COLO829 (cell line): ENCODE results near the gene ABCA12.
"Not testable (repeated sequence)": the region's sequence is repeated elsewhere in the genome, so short reads cannot be mapped to it uniquely, and the experiment has no call there.

Experiments
- DNase-seq: peaks from one replicate; pipeline ENCODE4 v3.0.0; 2012; ENCODE audit warnings: low spot score

Gene ABCA12

GRCh38 chr2:215138479-215138878 lies at the start of gene ABCA12:
Gene ABCA12 (minus strand): TSS chr2:215138626. CDS start chr2:215138208, 418 bp downstream.
- no peak for DNase-seq

DNA sequence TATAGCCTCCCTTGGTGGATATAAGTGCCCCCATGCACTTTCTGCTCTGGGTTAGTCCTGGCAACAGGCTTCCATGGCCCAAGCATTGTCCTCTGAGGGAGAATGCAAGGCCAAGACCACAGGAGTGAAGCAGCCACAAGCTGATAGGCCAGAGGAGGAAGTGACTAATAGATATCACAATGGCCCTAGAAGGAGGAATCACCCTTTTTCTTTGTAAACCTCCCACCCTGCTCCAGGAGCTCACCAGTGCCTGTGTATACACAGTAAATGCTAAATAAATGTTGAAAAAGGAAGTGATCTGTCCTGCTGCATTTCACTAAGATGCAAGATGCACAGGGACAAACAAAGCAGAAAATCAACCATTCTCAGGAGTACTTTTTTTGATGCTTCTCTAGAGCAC lies 49.7 kb upstream of the ABCA12 start:
- peak; percentile 8 for DNase-seq

GRCh38 chr2:215186021-215186420 lies 47.6 kb upstream of the ABCA12 start:
- DNase-seq, result no peak

DNA sequence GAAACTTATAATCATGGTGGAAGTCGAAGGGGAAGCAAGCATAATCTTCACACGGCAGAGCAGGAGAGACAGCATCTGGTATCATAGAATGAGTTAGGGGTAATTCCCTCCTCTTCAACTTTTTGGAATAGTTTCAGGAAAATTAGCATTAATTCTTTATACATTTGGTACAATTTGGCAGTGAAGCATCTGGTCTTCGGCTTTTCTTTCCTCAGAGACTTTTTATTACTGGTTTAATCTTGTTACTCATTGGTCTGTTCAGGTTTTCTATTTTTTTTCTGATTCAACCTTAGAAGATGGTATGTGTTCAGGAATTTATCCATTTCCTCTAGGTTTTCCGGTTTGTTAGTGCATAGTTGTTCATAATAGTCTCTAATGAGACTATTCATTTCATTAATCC lies 39.7 kb upstream of the ABCA12 start:
- no peak for DNase-seq

DNA sequence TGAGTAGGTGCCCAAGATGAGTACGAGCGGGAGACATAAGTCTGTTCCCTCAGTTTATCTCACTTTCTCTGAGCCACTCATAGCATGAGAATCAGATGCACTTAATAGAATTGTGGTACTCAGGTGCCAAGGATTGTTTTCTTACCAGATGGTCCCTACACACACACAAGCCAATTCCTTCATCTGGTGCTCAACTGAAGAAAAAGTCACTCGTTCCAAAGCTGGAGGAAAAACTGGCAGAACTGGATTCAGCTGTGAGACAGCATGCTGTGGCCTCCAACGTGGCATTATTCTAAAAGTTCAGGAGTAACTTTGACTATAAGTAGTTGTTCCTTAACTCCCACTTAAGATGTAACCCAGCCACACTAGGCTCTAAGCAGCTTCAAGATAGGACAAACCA lies 33.4 kb upstream of the ABCA12 start:
- DNase-seq, result no peak

GRCh38 chr2:215171151-215171550 lies 32.7 kb upstream of the ABCA12 start:
- peak; percentile 9 for DNase-seq

DNA sequence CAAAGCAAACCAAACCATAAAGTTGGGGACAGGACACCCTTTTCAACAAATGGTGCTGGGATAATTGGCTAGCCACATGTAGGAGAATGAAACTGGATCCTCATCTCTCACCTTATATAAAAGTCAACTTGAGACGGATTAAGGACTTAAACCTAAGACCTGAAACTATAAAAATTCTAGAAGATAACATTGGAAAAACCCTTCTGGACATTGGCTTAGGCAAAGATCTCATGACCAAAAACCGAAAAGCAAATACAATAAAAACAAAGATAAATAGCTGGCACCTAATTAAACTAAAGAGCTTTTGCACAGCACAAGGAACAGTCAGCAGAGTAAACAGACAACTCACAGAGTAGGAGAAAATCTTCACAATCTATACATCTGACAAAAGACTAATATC lies 28.1 kb upstream of the ABCA12 start:
- DNase-seq, result not testable (repeated sequence)

DNA sequence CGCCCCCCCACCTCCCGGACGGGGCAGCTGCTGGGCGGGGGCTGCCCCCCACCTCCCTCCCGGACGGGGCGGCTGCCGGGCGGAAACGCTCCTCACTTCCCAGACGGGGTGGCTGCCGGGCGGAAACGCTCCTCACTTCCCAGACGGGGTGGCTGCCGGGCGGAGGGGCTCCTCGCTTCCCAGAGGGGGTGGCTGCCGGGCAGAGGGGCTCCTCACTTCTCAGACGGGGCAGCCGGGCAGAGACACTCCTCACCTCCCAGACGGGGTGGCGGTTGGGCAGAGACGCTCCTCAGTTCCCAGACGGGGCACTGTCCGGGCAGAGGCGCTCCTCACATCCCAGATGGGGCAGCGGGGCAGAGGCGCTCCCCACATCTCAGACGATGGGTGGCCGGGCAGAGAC lies 24.9 kb upstream of the ABCA12 start:
- not testable (repeated sequence) for DNase-seq

DNA sequence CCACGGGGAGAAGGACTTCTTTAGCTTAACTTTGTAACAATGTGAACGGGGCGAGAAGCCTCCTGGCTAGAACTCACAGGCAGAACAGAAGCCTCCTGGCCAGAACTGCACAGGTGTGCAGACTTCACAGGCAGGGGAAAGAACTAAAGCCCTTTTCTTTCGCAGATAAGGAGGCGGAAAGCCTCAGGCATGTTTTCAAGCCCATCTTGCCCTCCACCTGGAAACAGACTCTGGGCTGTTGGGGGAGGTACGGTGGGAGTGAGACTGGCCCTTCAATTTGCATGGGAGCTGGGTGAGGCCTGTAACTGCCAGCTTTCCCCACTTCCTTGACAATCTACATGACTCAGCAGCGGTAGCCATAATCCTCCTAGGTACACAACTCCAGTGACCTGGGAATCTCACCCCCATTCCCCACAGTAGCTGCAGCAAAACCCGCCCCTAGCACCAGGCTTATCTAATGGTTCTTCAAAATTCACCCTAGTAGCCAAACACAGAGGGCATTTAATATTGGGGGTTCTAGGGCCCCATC lies 22.9 kb upstream of the ABCA12 start:
- no peak for DNase-seq

DNA sequence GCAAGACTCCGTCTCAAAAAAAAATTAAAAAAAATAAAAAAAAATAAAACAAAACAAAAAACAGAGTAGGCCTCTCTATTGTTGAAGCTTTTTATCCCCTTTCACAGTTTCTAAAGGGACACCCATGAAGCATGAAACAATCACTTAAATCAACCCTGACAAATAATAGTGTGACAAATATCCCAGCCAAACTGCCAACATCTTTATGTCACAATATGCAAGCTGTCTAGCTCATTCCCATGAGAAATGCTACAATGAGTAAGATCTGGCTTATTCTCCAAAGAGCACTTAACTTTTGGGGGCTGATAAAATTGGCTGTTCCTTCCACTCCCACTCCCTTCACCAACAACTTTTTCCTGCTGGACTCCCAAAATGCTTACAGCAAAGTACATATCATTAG lies 21.7 kb upstream of the ABCA12 start:
- no peak for DNase-seq

DNA sequence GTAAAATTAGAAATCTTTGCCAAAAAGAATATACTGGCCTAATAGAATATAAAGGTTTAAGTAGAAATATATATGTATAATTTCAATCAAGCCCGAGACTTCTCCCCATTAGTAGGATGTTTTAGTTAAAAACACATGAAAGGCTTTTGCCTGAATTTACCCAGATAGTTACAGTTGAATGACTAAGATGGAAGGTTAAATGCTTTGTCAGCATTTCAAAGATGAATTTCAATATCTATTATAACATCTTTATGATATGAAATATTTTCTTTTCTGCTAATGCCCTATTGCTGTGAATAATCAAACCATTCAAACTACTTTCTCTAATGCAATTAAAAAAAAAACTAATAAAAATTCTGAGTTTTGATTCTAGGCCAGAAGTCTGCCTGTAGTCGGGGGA lies 18.0 kb upstream of the ABCA12 start:
- DNase-seq, result no peak

GRCh38 chr2:215149894-215150293 lies 11.5 kb upstream of the ABCA12 start:
- DNase-seq, result no peak

DNA sequence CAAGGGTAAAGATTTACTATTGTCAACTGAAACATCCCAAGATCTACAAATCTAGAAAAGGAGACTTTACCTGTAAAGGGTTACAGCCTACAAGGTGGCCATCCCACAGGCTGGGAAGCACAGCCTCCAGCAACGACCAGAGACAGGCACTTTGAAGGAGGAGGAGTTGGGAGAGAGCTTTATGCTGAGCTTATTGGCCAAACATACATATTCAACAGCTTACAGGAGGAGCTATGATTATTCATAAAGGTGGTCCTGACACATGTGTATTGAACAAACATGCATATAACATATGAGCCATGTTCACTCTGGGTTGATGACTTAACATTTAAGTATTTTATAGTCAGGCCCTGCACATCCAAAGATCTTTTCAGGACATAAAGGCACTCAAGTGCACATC lies 11.1 kb upstream of the ABCA12 start:
- DNase-seq, result no peak

GRCh38 chr2:215149060-215149459 lies 10.6 kb upstream of the ABCA12 start:
- DNase-seq, result no peak

DNA sequence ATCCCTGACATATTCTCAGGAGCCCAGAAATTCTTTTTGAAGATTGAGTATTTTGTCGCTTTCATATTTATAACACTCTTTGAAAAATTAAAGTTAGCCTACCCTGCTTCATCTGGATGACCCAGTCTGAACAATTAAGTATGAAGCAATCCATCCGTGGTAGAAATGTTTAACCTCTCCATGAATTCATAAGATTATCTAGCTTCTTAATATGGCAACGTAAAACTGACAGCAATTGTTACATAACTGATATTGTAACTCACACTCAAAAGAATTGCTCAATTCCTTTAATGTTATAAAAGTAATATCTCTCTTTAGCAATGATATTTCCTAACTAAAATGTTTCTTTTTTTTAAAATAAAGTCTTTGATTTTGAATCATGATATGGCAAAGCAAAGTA lies 7.2 kb upstream of the ABCA12 start:
- DNase-seq, result no peak

GRCh38 chr2:215144106-215144875 lies 5.9 kb upstream of the ABCA12 start:
- no peak for DNase-seq

- DNase-seq, result no peak
Observed at GRCh38 chr2:215143458-215143857, 5.0 kb upstream of the ABCA12 start.

GRCh38 chr2:215141706-215142105 lies 3.3 kb upstream of the ABCA12 start:
- no peak for DNase-seq

DNA sequence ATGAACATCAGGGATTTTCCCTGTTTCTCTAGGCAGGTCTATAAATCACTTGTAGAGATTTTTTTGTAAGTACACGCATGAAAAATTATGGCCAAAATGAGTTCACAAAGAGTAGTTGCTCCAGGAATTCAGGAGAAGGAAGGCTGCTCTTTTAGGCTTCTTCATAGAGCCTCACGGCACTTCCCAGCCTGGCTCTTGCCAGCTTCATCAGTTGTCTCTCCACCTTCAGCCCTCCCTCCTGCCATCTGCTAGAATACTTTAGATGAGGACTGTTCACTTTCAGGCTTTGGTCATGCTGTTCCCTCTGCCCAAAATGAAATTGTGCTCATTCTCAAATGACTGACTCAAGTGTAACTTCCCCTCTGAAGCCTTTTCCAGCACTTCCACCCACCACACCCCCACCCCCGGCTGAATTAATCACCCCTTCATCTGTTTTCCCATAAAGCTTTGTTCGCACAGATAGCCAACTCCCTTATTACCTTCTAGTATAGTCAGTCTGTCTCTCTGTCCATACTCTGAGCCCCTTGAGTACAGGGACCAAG lies 1.8 kb upstream of the ABCA12 start:
- DNase-seq, result no peak

DNA sequence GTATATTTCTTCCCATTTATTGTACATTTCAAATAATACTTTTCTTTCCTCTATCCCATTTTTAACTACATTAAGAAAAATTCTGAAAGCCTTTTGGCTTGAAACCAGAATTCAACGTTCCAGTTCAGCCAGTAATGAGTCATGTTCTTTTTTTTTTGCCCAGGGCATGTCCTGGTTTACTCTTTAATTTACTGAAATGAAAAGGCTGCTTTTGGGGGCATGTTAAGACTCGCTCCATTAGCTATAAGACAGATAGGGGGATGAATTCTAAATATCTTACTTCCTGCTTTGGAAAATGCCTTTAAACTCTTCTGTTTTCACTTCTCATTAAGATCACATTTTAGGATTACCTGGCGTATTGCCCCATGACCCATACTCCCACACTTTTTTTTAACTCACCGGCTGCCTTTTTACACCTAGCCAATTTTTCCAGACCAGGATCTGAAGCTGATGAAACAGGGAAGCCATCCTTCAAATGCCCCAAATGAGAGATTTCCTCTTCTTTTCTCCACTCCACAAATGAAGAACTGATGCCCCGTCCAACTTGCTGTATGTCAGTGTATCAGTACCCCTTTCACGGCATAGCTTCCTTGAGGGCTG lies 585 bp downstream of the ABCA12 start:
- DNase-seq, result peak; percentile 50

GRCh38 chr2:215137329-215137686 lies 1.1 kb downstream of the ABCA12 start:
- no peak for DNase-seq

DNA sequence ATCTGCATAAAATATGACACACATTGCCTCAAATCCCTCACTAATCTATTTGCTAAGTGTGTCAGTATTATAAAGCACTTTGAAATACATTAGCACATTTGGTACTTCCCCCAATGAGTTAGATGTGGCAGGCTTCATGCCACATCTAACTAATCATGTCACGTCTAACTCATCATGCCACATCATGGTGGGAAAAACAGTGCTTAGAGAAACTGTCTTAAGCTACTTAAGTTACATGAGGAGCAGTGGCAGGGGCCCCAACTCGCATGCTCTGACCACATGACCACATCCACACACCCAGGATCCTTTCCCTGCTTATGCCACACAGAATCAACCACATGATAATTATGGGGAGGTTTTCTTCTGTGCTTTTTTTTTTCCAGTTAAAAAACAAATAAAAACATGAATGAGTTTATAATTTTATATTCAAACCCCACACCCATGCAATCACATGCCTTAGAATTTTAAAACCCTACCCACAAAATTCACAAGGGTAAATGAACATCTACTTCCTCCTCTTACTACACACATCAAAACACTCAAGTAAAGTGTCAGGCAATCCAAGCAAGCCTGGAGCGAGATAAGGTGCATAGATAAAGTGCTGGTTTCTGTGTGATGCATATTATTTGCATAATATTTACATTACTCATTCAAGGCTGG lies 1.6 kb downstream of the ABCA12 start:
- no peak for DNase-seq

- no peak for DNase-seq
Observed at GRCh38 chr2:215120401-215120800, 18.0 kb downstream of the ABCA12 start.
